Measurements from ENCODE around the gene NOVA2. TPM values are rescaled to one million over a fixed set of nuclear protein-coding genes. Genes with fewer than 3 reads are reported as not detected.
A peak's percentile ranks its signal among the peaks of the same experiment; 100 is the strongest.

NOVA2 gene
- total and polyA plus RNA-seq, 4 donors = 0.13 to 18.2 (median 8.1) TPM; not detected in 1

GRCh38 chr19:46017874-46018675, 44.4 kb upstream of the NOVA2 start:
- H3K27ac ChIP-seq (ENCODE audit: low read depth in 1 of 2, low read length in 2 of 2) = no peak overlapping the region
- no peak for ATAC-seq (ENCODE audit: low FRiP score)
- H3K27me3 ChIP-seq (ENCODE audit: control insufficient read depth in 1 of 2, insufficient read depth in 2 of 2, low read length in 1 of 2) = no peaks in the 10 kb centered on the region
- 94 to 95% methylated on average over 15 of the region's 15 CpGs for WGBS, 2 donors
- DNase-seq = peak in 1 of 2 donors; percentile 32
- no peak overlapping the region for H3K4me3 ChIP-seq (ENCODE audit: low read length in 2 of 2)
- intact Hi-C loops (cut with DNase I) = no loop called here
- H3K4me1 ChIP-seq (ENCODE audit: control insufficient read depth in 1 of 2, insufficient read depth in 2 of 2, low read length in 2 of 2) = no peaks in the 10 kb centered on the region
- no peaks in the 10 kb centered on the region for H3K9me3 ChIP-seq (ENCODE audit: control insufficient read depth, low read length)
- H3K36me3 ChIP-seq (ENCODE audit: control insufficient read depth in 1 of 2, insufficient read depth in 2 of 2, low read length in 1 of 2) = no peaks in the 10 kb centered on the region

- Histone ChIP-seq H3K4me1 (ENCODE audit: control insufficient read depth in 1 of 2, insufficient read depth in 2 of 2, low read length in 2 of 2) (no peaks in the 10 kb centered on the region), H3K27me3 (ENCODE audit: control insufficient read depth in 1 of 2, insufficient read depth in 2 of 2, low read length in 1 of 2) (no peaks in the 10 kb centered on the region), H3K9me3 (ENCODE audit: control insufficient read depth, low read length) (no peaks in the 10 kb centered on the region), H3K36me3 (ENCODE audit: control insufficient read depth in 1 of 2, insufficient read depth in 2 of 2, low read length in 1 of 2) (no peaks in the 10 kb centered on the region), H3K4me3 (ENCODE audit: low read length in 2 of 2) (no peak overlapping the region), H3K27ac (ENCODE audit: low read depth in 1 of 2, low read length in 2 of 2) (no peak overlapping the region)
- WGBS, 2 donors = 48 to 58% methylated on average over 7 of the region's 7 CpGs
- DNase-seq = peak in 1 of 2 donors; percentile 47
- ATAC-seq (ENCODE audit: low FRiP score) = no peak
- intact Hi-C loops (cut with DNase I) = no loop called here
These were observed 43.4 kb upstream of the NOVA2 start for GRCh38 chr19:46017095-46017429.

- DNase-seq (peak; percentile 85 to 94), ATAC-seq (ENCODE audit: low FRiP score) (peak; percentile 85)
- 0% methylated on average over 39 to 48 of the region's 48 CpGs for WGBS, 2 donors
- Histone ChIP-seq H3K4me3 (ENCODE audit: low read length in 2 of 2) (peak overlapping the region; percentile 41 to 69), H3K27ac (ENCODE audit: low read depth in 1 of 2, low read length in 2 of 2) (no peak overlapping the region), H3K9me3 (ENCODE audit: control insufficient read depth, low read length) (no peaks in the 10 kb centered on the region), H3K36me3 (ENCODE audit: control insufficient read depth in 1 of 2, insufficient read depth in 2 of 2, low read length in 1 of 2) (no peaks in the 10 kb centered on the region), H3K4me1 (ENCODE audit: control insufficient read depth in 1 of 2, insufficient read depth in 2 of 2, low read length in 2 of 2) (no peaks in the 10 kb centered on the region), H3K27me3 (ENCODE audit: control insufficient read depth in 1 of 2, insufficient read depth in 2 of 2, low read length in 1 of 2) (no peaks in the 10 kb centered on the region)
- intact Hi-C loops (cut with DNase I) = no loop called here
These were observed 42.9 kb upstream of the NOVA2 start for GRCh38 chr19:46016426-46017094.

GRCh38 chr19:46015687-46016425, 42.2 kb upstream of the NOVA2 start:
- ATAC-seq (ENCODE audit: low FRiP score) = peak; percentile 34
- intact Hi-C loops (cut with DNase I) = no loop called here
- 2 to 6% methylated on average over 29 to 63 of the region's 63 CpGs for WGBS, 2 donors
- DNase-seq = peak in 1 of 2 donors; percentile 44
- no peak overlapping the region for H3K27ac ChIP-seq (ENCODE audit: low read depth in 1 of 2, low read length in 2 of 2)
- H3K36me3 ChIP-seq (ENCODE audit: control insufficient read depth in 1 of 2, insufficient read depth in 2 of 2, low read length in 1 of 2) = no peaks in the 10 kb centered on the region
- no peaks in the 10 kb centered on the region for H3K4me1 ChIP-seq (ENCODE audit: control insufficient read depth in 1 of 2, insufficient read depth in 2 of 2, low read length in 2 of 2)
- no peaks in the 10 kb centered on the region for H3K27me3 ChIP-seq (ENCODE audit: control insufficient read depth in 1 of 2, insufficient read depth in 2 of 2, low read length in 1 of 2)
- H3K4me3 ChIP-seq (ENCODE audit: low read length in 2 of 2) = peak overlapping the region; percentile 41 to 69
- H3K9me3 ChIP-seq (ENCODE audit: control insufficient read depth, low read length) = no peaks in the 10 kb centered on the region

GRCh38 chr19:46014941-46015686, 41.4 kb upstream of the NOVA2 start:
- 4 to 5% methylated on average over 53 to 74 of the region's 74 CpGs for WGBS, 2 donors
- H3K27me3 ChIP-seq (ENCODE audit: control insufficient read depth in 1 of 2, insufficient read depth in 2 of 2, low read length in 1 of 2) = no peaks in the 10 kb centered on the region

GRCh38 chr19:46014534-46014933, 40.9 kb upstream of the NOVA2 start:
- no peaks in the 10 kb centered on the region for H3K9me3 ChIP-seq (ENCODE audit: control insufficient read depth, low read length)
- no peaks in the 10 kb centered on the region for H3K4me1 ChIP-seq (ENCODE audit: control insufficient read depth in 1 of 2, insufficient read depth in 2 of 2, low read length in 2 of 2)
- no peaks in the 10 kb centered on the region for H3K36me3 ChIP-seq (ENCODE audit: control insufficient read depth in 1 of 2, insufficient read depth in 2 of 2, low read length in 1 of 2)
- 57% methylated on average over 8 of the region's 8 CpGs for WGBS, 2 donors
- no peaks in the 10 kb centered on the region for H3K27me3 ChIP-seq (ENCODE audit: control insufficient read depth in 1 of 2, insufficient read depth in 2 of 2, low read length in 1 of 2)
- ATAC-seq (ENCODE audit: low FRiP score) (no peak), DNase-seq (no peak)
- H3K4me3 ChIP-seq (ENCODE audit: low read length in 2 of 2) = no peak overlapping the region
- H3K27ac ChIP-seq (ENCODE audit: low read depth in 1 of 2, low read length in 2 of 2) = no peak overlapping the region
- intact Hi-C loops (cut with DNase I) = no loop called here

More at GRCh38 chr19:46014941-46015686, 41.4 kb upstream of the NOVA2 start:
- peak; percentile 60 to 88 for DNase-seq
- no peaks in the 10 kb centered on the region for H3K36me3 ChIP-seq (ENCODE audit: control insufficient read depth in 1 of 2, insufficient read depth in 2 of 2, low read length in 1 of 2)
- no peaks in the 10 kb centered on the region for H3K9me3 ChIP-seq (ENCODE audit: control insufficient read depth, low read length)
- H3K4me1 ChIP-seq (ENCODE audit: control insufficient read depth in 1 of 2, insufficient read depth in 2 of 2, low read length in 2 of 2) = no peaks in the 10 kb centered on the region
- intact Hi-C loops (cut with DNase I) = no loop called here
- ATAC-seq (ENCODE audit: low FRiP score) = peak; percentile 71
- no peak overlapping the region for H3K4me3 ChIP-seq (ENCODE audit: low read length in 2 of 2)
- H3K27ac ChIP-seq (ENCODE audit: low read depth in 1 of 2, low read length in 2 of 2) = no peak overlapping the region

GRCh38 chr19:46009530-46010510, 36.2 kb upstream of the NOVA2 start:
- Histone ChIP-seq H3K9me3 (ENCODE audit: control insufficient read depth, low read length) (no peaks in the 10 kb centered on the region), H3K4me1 (ENCODE audit: control insufficient read depth in 1 of 2, insufficient read depth in 2 of 2, low read length in 2 of 2) (no peaks in the 10 kb centered on the region), H3K27me3 (ENCODE audit: control insufficient read depth in 1 of 2, insufficient read depth in 2 of 2, low read length in 1 of 2) (no peaks in the 10 kb centered on the region), H3K27ac (ENCODE audit: low read depth in 1 of 2, low read length in 2 of 2) (no peak overlapping the region), H3K4me3 (ENCODE audit: low read length in 2 of 2) (no peak overlapping the region), H3K36me3 (ENCODE audit: control insufficient read depth in 1 of 2, insufficient read depth in 2 of 2, low read length in 1 of 2) (no peaks in the 10 kb centered on the region)
- intact Hi-C loops (cut with DNase I) = no loop called here
- WGBS, 2 donors = 51 to 61% methylated on average over 25 to 28 of the region's 28 CpGs
- DNase-seq (peak; percentile 62 to 91), ATAC-seq (ENCODE audit: low FRiP score) (peak; percentile 71)
